HG03342 (cell line): ENCODE results near the gene TUBA1C.
"Not testable (repeated sequence)": the region's sequence is repeated elsewhere in the genome, so short reads cannot be mapped to it uniquely, and the experiment has no call there.

Experiments
- ATAC-seq: cut with Tn5 transposase; IDR thresholded peaks from one replicate; pipeline ENCODE4 v1.9.1; 2021; ENCODE audit warnings: mild to moderate bottlenecking, moderate library complexity; ENCODE audit not compliant: unreplicated experiment

Gene TUBA1C

GRCh38 chr12:49255456-49255855 lies 9.4 kb upstream of the TUBA1C start:
- ATAC-seq: not testable (repeated sequence)

GRCh38 chr12:49255857-49256637 lies 8.8 kb upstream of the TUBA1C start:
- ATAC-seq: no peak

GRCh38 chr12:49257508-49258184 lies 7.2 kb upstream of the TUBA1C start:
- ATAC-seq: not testable (repeated sequence)

GRCh38 chr12:49259452-49259851 lies 5.4 kb upstream of the TUBA1C start:
- ATAC-seq: no peak

GRCh38 chr12:49260166-49260565 lies 4.7 kb upstream of the TUBA1C start:
- ATAC-seq: no peak

- no peak for ATAC-seq
Observed at GRCh38 chr12:49260571-49261363, 4.1 kb upstream of the TUBA1C start.

GRCh38 chr12:49261721-49262120 lies 3.2 kb upstream of the TUBA1C start:
- ATAC-seq: no peak

- no peak for ATAC-seq
Observed at GRCh38 chr12:49263400-49263763, 1.5 kb upstream of the TUBA1C start.

- peak; percentile 26 for ATAC-seq
Observed at GRCh38 chr12:49264466-49264872, 413 bp upstream of the TUBA1C start.

GRCh38 chr12:49269191-49269590 lies 4.3 kb downstream of the TUBA1C start:
- ATAC-seq: not testable (repeated sequence)

- ATAC-seq: no peak
Observed at GRCh38 chr12:49272790-49273725, 8.2 kb downstream of the TUBA1C start.

- no peak for ATAC-seq
Observed at GRCh38 chr12:49273726-49274395, 9.0 kb downstream of the TUBA1C start.

- ATAC-seq: no peak
Observed at GRCh38 chr12:49274396-49275069, 9.7 kb downstream of the TUBA1C start.

GRCh38 chr12:49276304-49277290 lies 11.7 kb downstream of the TUBA1C start:
- no peak for ATAC-seq

GRCh38 chr12:49277466-49277865 lies 12.6 kb downstream of the TUBA1C start:
- no peak for ATAC-seq

GRCh38 chr12:49279706-49280159 lies 14.9 kb downstream of the TUBA1C start:
- ATAC-seq: no peak

- not testable (repeated sequence) for ATAC-seq
Observed at GRCh38 chr12:49280545-49280944, 15.7 kb downstream of the TUBA1C start.

GRCh38 chr12:49282302-49282701 lies 17.4 kb downstream of the TUBA1C start:
- no peak for ATAC-seq
